ENCODE measurements around the gene RETSAT. TPM values are rescaled to one million over a fixed set of nuclear protein-coding genes. Genes with fewer than 3 reads are reported as not detected.

The RETSAT gene
- total RNA-seq, 1 experiment from 2014 or later = 57.8 TPM

- BruUV-seq (replicated peaks) = no TSS peak
- Histone ChIP-seq H3K27me3 (ENCODE audit: insufficient read depth, low read depth) (no peaks in the 10 kb centered on the region), H3K9me3 (ENCODE audit: insufficient read depth, low read depth) (no peaks in the 10 kb centered on the region), H3K9me2 (ENCODE audit: insufficient read depth) (no peaks in the 10 kb centered on the region), H3F3A (ENCODE audit: insufficient read depth, low read depth) (peaks cover 27% of the 10 kb centered on the region), H3K4me2 (no peak overlapping the region), H3K4me1 (replicated peaks; ENCODE audit: insufficient read depth) (peaks cover 32% of the 10 kb centered on the region), H3K4me3 (no peak overlapping the region), H3K27ac (peak overlapping the region; percentile 75; the same call in 1 of the 2 replicates), H3K79me2 (ENCODE audit: low read depth) (peaks cover 5% of the 10 kb centered on the region; the same call in 1 of the 2 replicates), H2AFZ (no peak overlapping the region), H4K20me1 (ENCODE audit: insufficient read depth) (no peaks in the 10 kb centered on the region), H3K36me3 (ENCODE audit: low read depth) (0 out of 2 replicates have a peak, but pooled peaks cover 10% of the 10 kb centered on the region)
- intact Hi-C loops (cut with micrococcal nuclease; ENCODE audit: unreplicated experiment) = no loop called here
- ChIA-PET POLR2A (ENCODE audit: unreplicated experiment) (no interaction called here), CTCF (no interaction called here)
- no peak for TF ChIP-seq EZH2 (IDR thresholded peaks at IDR 0.05; ENCODE audit: low read depth)
- no peak for TF ChIP-seq CTCF (conservative IDR thresholded peaks at IDR 0.05)
- DNase-seq = no peak
These were observed 44.3 kb upstream of the RETSAT start for GRCh38 chr2:85398426-85399182.

GRCh38 chr2:85397925-85398331 is 43.6 kb upstream of the RETSAT start:
- 0 out of 2 replicates have a peak, but pooled peaks cover 10% of the 10 kb centered on the region for H3K36me3 ChIP-seq (ENCODE audit: low read depth)

More at GRCh38 chr2:85397925-85398331, 43.6 kb upstream of the RETSAT start:
- no TSS peak for BruUV-seq (replicated peaks)
- no peaks in the 10 kb centered on the region for H3K9me3 ChIP-seq (ENCODE audit: insufficient read depth, low read depth)
- TF ChIP-seq CTCF (conservative IDR thresholded peaks at IDR 0.05) (no peak), EZH2 (IDR thresholded peaks at IDR 0.05; ENCODE audit: low read depth) (no peak)
- peak overlapping the region; percentile 75 for H3K27ac ChIP-seq
- H3K4me2 ChIP-seq = peak overlapping the region; percentile 91
- peaks cover 32% of the 10 kb centered on the region for H3K4me1 ChIP-seq (replicated peaks; ENCODE audit: insufficient read depth)
- no peaks in the 10 kb centered on the region for H3K79me2 ChIP-seq (ENCODE audit: low read depth)
- H3K9me2 ChIP-seq (ENCODE audit: insufficient read depth) = no peaks in the 10 kb centered on the region
- CTCF ChIA-PET = no interaction called here
- DNase-seq = no peak
- no peaks in the 10 kb centered on the region for H3K27me3 ChIP-seq (ENCODE audit: insufficient read depth, low read depth)
- peaks cover 27% of the 10 kb centered on the region for H3F3A ChIP-seq (ENCODE audit: insufficient read depth, low read depth)
- intact Hi-C loops (cut with micrococcal nuclease; ENCODE audit: unreplicated experiment) = loop anchor here (1.0 kb wide), 1 partner anchor 12 kb away; the partner anchor contains the start of gene CAPG
- H3K4me3 ChIP-seq = no peak overlapping the region
- no peak overlapping the region for H2AFZ ChIP-seq
- H4K20me1 ChIP-seq (ENCODE audit: insufficient read depth) = no peaks in the 10 kb centered on the region
- POLR2A ChIA-PET (ENCODE audit: unreplicated experiment) = no interaction called here
